Measurements from ENCODE around the gene PLAU. TPM values are rescaled to one million over a fixed set of nuclear protein-coding genes. Genes with fewer than 3 reads are reported as not detected.

Gene PLAU
- 10 to 100 TPM in 2 of 4 donors, 1 to 10 TPM in 2; 8.8 to 15.9 (median 11.9) TPM for total RNA-seq

- WGBS, 2 donors, result 0% methylated on average over 28 of the region's 74 CpGs; no CpG with 5 or more reads in 1 of the 2 donors
- Histone ChIP-seq H3K27ac (peak within 1 kb of the TSS; percentile 72 to 88 (median 86)), H3K4me3 (peak within 1 kb of the TSS; percentile 61 to 89 (median 80)), H3K27me3 (no peaks in the 10 kb centered on the region), H3K4me1 (peaks cover 23 to 100% (median 45%) of the 10 kb centered on the region in 3 donors), H3K9me3 (no peaks in the 10 kb centered on the region), H3K36me3 (peaks cover 0 to 30% (median 0%) of the 10 kb centered on the region in 3 donors)
- DNase-seq, result no peak
- intact Hi-C loops (cut with DNase I), result no loop called here
- TF ChIP-seq POLR2A (IDR thresholded peaks at IDR 0.05) (peak in 2 of 4 donors; percentile 60 to 64), CTCF (IDR thresholded peaks at IDR 0.05) (no peak)
Observed at GRCh38 chr10:73910764-73911552, at the start of gene PLAU. Gene PLAU, plus strand, starts transcription at chr10:73911132. Its CDS starts 424 bp downstream, at chr10:73911556.

GRCh38 chr10:73862011-73862410 lies 48.9 kb upstream of the PLAU start:
- H3K27me3 ChIP-seq, result no peaks in the 10 kb centered on the region
- no peak for DNase-seq
- 67 to 78% methylated on average over 8 of the region's 8 CpGs for WGBS, 2 donors
- H3K4me1 ChIP-seq, result peaks cover 16 to 92% (median 18%) of the 10 kb centered on the region in 3 donors
- peaks cover 7 to 97% (median 22%) of the 10 kb centered on the region in 3 donors for H3K36me3 ChIP-seq
- TF ChIP-seq POLR2A (IDR thresholded peaks at IDR 0.05) (no peak), CTCF (IDR thresholded peaks at IDR 0.05) (no peak)
- intact Hi-C loops (cut with DNase I), result no loop called here
- H3K27ac ChIP-seq, result peak overlapping the region in 2 of 4 donors; percentile 12 to 89
- no peak overlapping the region for H3K4me3 ChIP-seq
- H3K9me3 ChIP-seq, result no peaks in the 10 kb centered on the region

- TF ChIP-seq POLR2A (IDR thresholded peaks at IDR 0.05) (no peak), CTCF (IDR thresholded peaks at IDR 0.05) (no peak)
- Histone ChIP-seq H3K4me3 (no peak overlapping the region), H3K27ac (peak overlapping the region in 3 of 4 donors; percentile 55 to 89 (median 60)), H3K4me1 (peaks cover 17 to 92% (median 28%) of the 10 kb centered on the region in 3 donors), H3K27me3 (no peaks in the 10 kb centered on the region), H3K9me3 (no peaks in the 10 kb centered on the region), H3K36me3 (peaks cover 7 to 97% (median 22%) of the 10 kb centered on the region in 3 donors)
- intact Hi-C loops (cut with DNase I), result no loop called here
- no peak for DNase-seq
- WGBS, 2 donors, result 100% methylated on average over 1 of the region's 5 CpGs
Observed at GRCh38 chr10:73863039-73863817, 47.7 kb upstream of the PLAU start.

- 93 to 97% methylated on average over 4 of the region's 4 CpGs for WGBS, 2 donors
- Histone ChIP-seq H3K4me3 (no peak overlapping the region), H3K27ac (peak overlapping the region in 2 of 4 donors; percentile 73 to 89), H3K9me3 (no peaks in the 10 kb centered on the region), H3K36me3 (peaks cover 7 to 97% (median 19%) of the 10 kb centered on the region in 3 donors), H3K4me1 (peaks cover 17 to 92% (median 28%) of the 10 kb centered on the region in 3 donors), H3K27me3 (no peaks in the 10 kb centered on the region)
- intact Hi-C loops (cut with DNase I), result no loop called here
- no peak for DNase-seq
- TF ChIP-seq CTCF (IDR thresholded peaks at IDR 0.05) (no peak), POLR2A (IDR thresholded peaks at IDR 0.05) (no peak)
Observed at GRCh38 chr10:73864229-73864628, 46.7 kb upstream of the PLAU start.
